ENCODE data around the gene REELD1. TPM values are rescaled to one million over a fixed set of nuclear protein-coding genes. Genes with fewer than 3 reads are reported as not detected.
A peak's percentile ranks its signal among the peaks of the same experiment; 100 is the strongest.

The REELD1 gene
- total and polyA plus RNA-seq, 2 donors (not counting 1 experiment from before 2014, with no cell fraction given): not detected

DNA sequence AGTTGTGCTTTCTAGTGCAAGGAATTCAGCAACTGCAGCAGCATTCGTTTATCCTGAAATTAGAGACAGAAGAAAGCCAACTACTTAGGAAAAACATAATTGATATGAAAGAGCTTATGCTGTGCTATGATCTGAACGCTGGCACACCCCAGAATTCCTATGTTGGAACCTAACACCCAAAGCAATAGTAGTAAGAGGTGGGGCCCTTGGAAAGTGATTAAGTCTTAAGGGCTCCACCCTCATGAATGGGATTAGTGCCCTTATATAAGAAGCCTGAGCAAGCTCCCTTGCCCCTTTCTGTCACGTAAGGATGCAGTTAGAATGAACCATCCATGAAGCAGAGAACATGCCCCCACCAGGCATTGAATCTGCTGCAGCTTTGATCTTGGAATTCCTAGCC lies 44.2 kb upstream of the REELD1 start:
- Histone ChIP-seq H3K36me3 (ENCODE audit: control insufficient read depth, insufficient read depth, low read length) (no peaks in the 10 kb centered on the region), H3K9me3 (ENCODE audit: control insufficient read depth, insufficient read depth, low read depth, low read length) (no peaks in the 10 kb centered on the region), H2AFZ (ENCODE audit: low read length) (no peak overlapping the region), H3K79me2 (ENCODE audit: control insufficient read depth, insufficient read depth, low read length) (no peaks in the 10 kb centered on the region), H3K4me3 (replicated peaks in 1 of 4; ENCODE audit: control extremely low read depth in 1 of 4, insufficient read depth in 1 of 4, low read depth in 3 of 4, low read length in 4 of 4) (no peak overlapping the region), H4K20me1 (ENCODE audit: control insufficient read depth, extremely low read depth, insufficient read depth, low read length) (no peaks in the 10 kb centered on the region), H3K27ac (ENCODE audit: insufficient read depth, low read length) (no peak overlapping the region), H3K27me3 (ENCODE audit: control insufficient read depth, insufficient read depth, low read length) (no peaks in the 10 kb centered on the region), H3K9ac (ENCODE audit: insufficient read depth, low read length) (no peak overlapping the region), H3K4me1 (ENCODE audit: control insufficient read depth, extremely low read depth, insufficient read depth, low read length) (no peaks in the 10 kb centered on the region), H3K4me2 (ENCODE audit: extremely low read depth, insufficient read depth, low read length) (no peak overlapping the region)
- TF ChIP-seq EZH2 (IDR thresholded peaks at IDR 0.05; ENCODE audit: low read length, missing control alignments): no peak
- TF ChIP-seq, protein P1, sequence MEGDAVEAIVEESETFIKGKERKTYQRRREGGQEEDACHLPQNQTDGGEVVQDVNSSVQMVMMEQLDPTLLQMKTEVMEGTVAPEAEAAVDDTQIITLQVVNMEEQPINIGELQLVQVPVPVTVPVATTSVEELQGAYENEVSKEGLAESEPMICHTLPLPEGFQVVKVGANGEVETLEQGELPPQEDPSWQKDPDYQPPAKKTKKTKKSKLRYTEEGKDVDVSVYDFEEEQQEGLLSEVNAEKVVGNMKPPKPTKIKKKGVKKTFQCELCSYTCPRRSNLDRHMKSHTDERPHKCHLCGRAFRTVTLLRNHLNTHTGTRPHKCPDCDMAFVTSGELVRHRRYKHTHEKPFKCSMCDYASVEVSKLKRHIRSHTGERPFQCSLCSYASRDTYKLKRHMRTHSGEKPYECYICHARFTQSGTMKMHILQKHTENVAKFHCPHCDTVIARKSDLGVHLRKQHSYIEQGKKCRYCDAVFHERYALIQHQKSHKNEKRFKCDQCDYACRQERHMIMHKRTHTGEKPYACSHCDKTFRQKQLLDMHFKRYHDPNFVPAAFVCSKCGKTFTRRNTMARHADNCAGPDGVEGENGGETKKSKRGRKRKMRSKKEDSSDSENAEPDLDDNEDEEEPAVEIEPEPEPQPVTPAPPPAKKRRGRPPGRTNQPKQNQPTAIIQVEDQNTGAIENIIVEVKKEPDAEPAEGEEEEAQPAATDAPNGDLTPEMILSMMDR (conservative IDR thresholded peaks at IDR 0.05 in 1 of 2, IDR thresholded peaks at IDR 0.05 in 1 of 2; ENCODE audit: low read depth in 1 of 2, low read length in 2 of 2): no peak
- no peak for DNase-seq (ENCODE audit: low read depth in 2 of 2)

DNA sequence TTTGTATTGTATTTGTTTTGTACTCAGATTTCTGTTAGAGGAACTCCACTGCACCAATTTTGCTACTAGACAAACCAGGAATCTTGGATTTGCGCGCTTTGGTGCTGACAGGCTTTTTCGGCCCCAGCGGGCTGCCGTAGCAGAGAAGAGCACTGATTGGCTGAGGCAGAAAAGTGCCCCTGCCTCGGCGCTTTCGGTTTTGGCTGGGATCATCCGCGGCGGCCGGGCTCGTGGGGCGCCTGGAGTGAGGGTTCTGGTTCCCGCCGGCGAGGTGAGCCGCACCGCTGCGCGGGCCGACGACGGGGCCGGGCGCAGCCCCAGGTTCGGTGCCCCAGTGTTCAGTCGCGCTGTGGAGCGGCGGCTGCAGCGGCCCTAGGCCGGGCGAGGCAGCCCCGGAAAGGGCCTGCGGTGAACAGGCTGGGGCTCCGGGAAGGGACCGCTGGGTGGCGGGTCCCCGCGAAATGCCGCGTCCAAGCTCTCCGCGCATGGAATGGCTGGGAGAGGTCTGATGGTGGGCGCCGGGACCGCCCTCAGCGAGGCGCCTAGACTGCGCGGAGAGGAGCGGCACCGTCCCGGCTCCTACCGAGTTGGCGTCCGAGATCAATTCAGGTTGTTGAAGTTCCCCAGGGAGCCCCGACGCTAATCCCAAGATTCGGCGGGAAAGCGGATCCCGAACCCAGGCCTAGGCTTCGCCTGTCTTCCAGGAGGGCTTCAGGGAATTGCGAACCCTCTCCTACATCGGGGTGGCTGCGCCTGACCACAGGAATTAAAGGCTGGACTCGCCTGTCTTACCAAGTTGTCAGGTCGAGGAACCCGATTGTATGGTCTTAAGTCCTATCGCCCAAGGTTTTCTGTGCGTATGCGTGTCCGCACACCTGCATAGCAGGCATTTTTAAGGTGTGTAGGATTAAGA lies 38.5 kb upstream of the REELD1 start, which contains the start of gene LSM6:
TSS of gene LSM6 (plus strand) at position 178 of the 913 bp plus-strand sequence. CDS start 7,204 bp downstream, outside the sequence.
- H3K27ac ChIP-seq (ENCODE audit: insufficient read depth, low read length): peak within 1 kb of the TSS; percentile 84
- no peaks in the 10 kb centered on the region for H3K36me3 ChIP-seq (ENCODE audit: control insufficient read depth, insufficient read depth, low read length)
- peaks cover 46% of the 10 kb centered on the region for H3K79me2 ChIP-seq (ENCODE audit: control insufficient read depth, insufficient read depth, low read length)
- H2AFZ ChIP-seq (ENCODE audit: low read length): peak within 1 kb of the TSS; percentile 66
- H3K4me2 ChIP-seq (ENCODE audit: extremely low read depth, insufficient read depth, low read length): peak within 1 kb of the TSS; percentile 85
- peak within 1 kb of the TSS; percentile 89 for H3K9ac ChIP-seq (ENCODE audit: insufficient read depth, low read length)
- H3K4me3 ChIP-seq (replicated peaks in 1 of 4; ENCODE audit: control extremely low read depth in 1 of 4, insufficient read depth in 1 of 4, low read depth in 3 of 4, low read length in 4 of 4): peak within 1 kb of the TSS; percentile 58 to 92 (median 76)
- H3K9me3 ChIP-seq (ENCODE audit: control insufficient read depth, insufficient read depth, low read depth, low read length): no peaks in the 10 kb centered on the region
- DNase-seq (ENCODE audit: low read depth in 2 of 2): peak; percentile 87 to 90
- no peaks in the 10 kb centered on the region for H3K27me3 ChIP-seq (ENCODE audit: control insufficient read depth, insufficient read depth, low read length)
- no peaks in the 10 kb centered on the region for H4K20me1 ChIP-seq (ENCODE audit: control insufficient read depth, extremely low read depth, insufficient read depth, low read length)
- TF ChIP-seq EZH2 (IDR thresholded peaks at IDR 0.05; ENCODE audit: low read length, missing control alignments): no peak
- TF ChIP-seq, protein P1 (conservative IDR thresholded peaks at IDR 0.05 in 1 of 2, IDR thresholded peaks at IDR 0.05 in 1 of 2; ENCODE audit: low read depth in 1 of 2, low read length in 2 of 2): no peak
- no peaks in the 10 kb centered on the region for H3K4me1 ChIP-seq (ENCODE audit: control insufficient read depth, extremely low read depth, insufficient read depth, low read length)

DNA sequence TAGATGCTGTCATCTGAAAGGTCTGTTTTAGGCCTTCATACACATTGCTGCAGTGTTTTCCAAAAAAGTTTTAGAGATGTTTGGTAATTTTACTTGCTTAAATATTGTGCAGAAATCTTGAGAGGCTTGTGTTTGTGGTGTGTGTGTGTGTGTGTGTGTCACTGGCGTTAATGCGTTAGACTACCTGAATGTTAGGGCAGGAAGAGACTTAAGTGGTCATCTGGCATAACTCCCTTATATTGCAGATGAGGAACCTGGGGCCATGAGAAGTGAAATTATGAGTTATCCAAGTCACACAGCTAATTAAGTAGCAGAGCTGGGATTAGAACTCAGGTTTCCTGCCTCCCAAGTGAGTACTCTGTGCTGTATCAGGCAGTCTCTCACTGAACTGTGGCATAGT lies 37.4 kb upstream of the REELD1 start:
- TF ChIP-seq EZH2 (IDR thresholded peaks at IDR 0.05; ENCODE audit: low read length, missing control alignments): no peak
- TF ChIP-seq, protein P1 (conservative IDR thresholded peaks at IDR 0.05 in 1 of 2, IDR thresholded peaks at IDR 0.05 in 1 of 2; ENCODE audit: low read depth in 1 of 2, low read length in 2 of 2): no peak
- H3K79me2 ChIP-seq (ENCODE audit: control insufficient read depth, insufficient read depth, low read length): peaks cover 56% of the 10 kb centered on the region
- H4K20me1 ChIP-seq (ENCODE audit: control insufficient read depth, extremely low read depth, insufficient read depth, low read length): no peaks in the 10 kb centered on the region
- no peaks in the 10 kb centered on the region for H3K27me3 ChIP-seq (ENCODE audit: control insufficient read depth, insufficient read depth, low read length)
- H3K36me3 ChIP-seq (ENCODE audit: control insufficient read depth, insufficient read depth, low read length): no peaks in the 10 kb centered on the region
- H3K4me1 ChIP-seq (ENCODE audit: control insufficient read depth, extremely low read depth, insufficient read depth, low read length): no peaks in the 10 kb centered on the region
- peak overlapping the region; percentile 72 for H3K4me2 ChIP-seq (ENCODE audit: extremely low read depth, insufficient read depth, low read length)
- H2AFZ ChIP-seq (ENCODE audit: low read length): no peak overlapping the region
- DNase-seq (ENCODE audit: low read depth in 2 of 2): no peak
- peak overlapping the region; percentile 58 to 92 (median 76) for H3K4me3 ChIP-seq (replicated peaks in 1 of 4; ENCODE audit: control extremely low read depth in 1 of 4, insufficient read depth in 1 of 4, low read depth in 3 of 4, low read length in 4 of 4)
- no peaks in the 10 kb centered on the region for H3K9me3 ChIP-seq (ENCODE audit: control insufficient read depth, insufficient read depth, low read depth, low read length)
- no peak overlapping the region for H3K9ac ChIP-seq (ENCODE audit: insufficient read depth, low read length)
- H3K27ac ChIP-seq (ENCODE audit: insufficient read depth, low read length): no peak overlapping the region
